HepG2 (cell line): ENCODE data around the gene MTFR1L. TPM values are rescaled to one million over a fixed set of nuclear protein-coding genes. Genes with fewer than 3 reads are reported as not detected.

Source experiments
- AGO2 ChIP-seq: fragments of 200-400 bp; formaldehyde crosslinking; optimal IDR thresholded peaks from 2 replicates; pipeline ENCODE3; 2017; ENCODE audit warnings: mild to moderate bottlenecking, low read depth, low read length, moderate library complexity
- BORCS8-MEF2B ChIP-seq: sonication (generic); formaldehyde crosslinking; IDR thresholded peaks from 2 replicates; pipeline ENCODE4 v1.8.0; 2022; ENCODE audit warnings: mild to moderate bottlenecking, missing genetic modification reagents
- BRCA1 ChIP-seq: sonication (generic); formaldehyde crosslinking; IDR thresholded peaks from 2 replicates; pipeline ENCODE4 v1.4.0; 2020; ENCODE audit warnings: missing genetic modification reagents
- CENPX ChIP-seq: sonication (generic); formaldehyde crosslinking; IDR thresholded peaks from 2 replicates; pipeline ENCODE4 v1.9.0; 2021; ENCODE audit warnings: mild to moderate bottlenecking, missing genetic modification reagents, moderate library complexity
- DMTF1 ChIP-seq: sonication (generic); formaldehyde crosslinking; IDR thresholded peaks from 2 replicates; pipeline ENCODE4 v1.4.0; 2020; ENCODE audit warnings: mild to moderate bottlenecking, missing genetic modification reagents
- EP300 ChIP-seq, 3 experiments: sonication (generic) in 1 of 3; formaldehyde crosslinking in 1 of 3; IDR thresholded peaks; 2 replicates each; pipeline versions ENCODE4 v1.5.1 to v1.6.1; 2011 to 2020; ENCODE audit warnings: low read depth in 2 of 3, low read length in 2 of 3, borderline replicate concordance in 1 of 3, improper control_type of control experiment in 1 of 3, mild to moderate bottlenecking in 1 of 3, missing genetic modification reagents in 1 of 3, moderate library complexity in 1 of 3
- MAFK ChIP-seq, 2 experiments: IDR thresholded peaks in 1 of 2; conservative IDR thresholded peaks in 1 of 2; 2 replicates each; pipeline ENCODE4 v1.6.1; 2011; ENCODE audit warnings: improper control_type of control experiment in 2 of 2, low read length in 2 of 2
- MIER2 ChIP-seq: IDR thresholded peaks from 2 replicates; pipeline ENCODE4 v1.6.1; 2016; ENCODE audit warnings: missing biosample characterization, missing genetic modification reagents
- MTF1 ChIP-seq: sonication (generic); formaldehyde crosslinking; IDR thresholded peaks from 2 replicates; pipeline ENCODE4 v1.5.0; 2020; ENCODE audit warnings: missing genetic modification reagents
- MTF2 ChIP-seq: sonication (generic); formaldehyde crosslinking; IDR thresholded peaks from 2 replicates; pipeline ENCODE4 v1.5.0; 2020; ENCODE audit warnings: missing genetic modification reagents, borderline replicate concordance
- NFE2 ChIP-seq: sonication (generic); formaldehyde crosslinking; IDR thresholded peaks from 2 replicates; pipeline ENCODE4 v1.4.0; 2020; ENCODE audit warnings: missing genetic modification reagents
- PAF1 ChIP-seq: IDR thresholded peaks from 2 replicates; pipeline ENCODE4 v1.6.1; 2016; ENCODE audit warnings: missing genetic modification reagents, missing compliant biosample characterization
- POLR2A ChIP-seq, 2 experiments: IDR thresholded peaks; 2 replicates each; pipeline ENCODE4 v1.6.1; 2011; ENCODE audit warnings: low read depth in 2 of 2, low read length in 2 of 2, mild to moderate bottlenecking in 1 of 2, moderate library complexity in 1 of 2; ENCODE audit not compliant: insufficient read depth in 1 of 2
- REL ChIP-seq: sonication (generic); formaldehyde crosslinking; conservative IDR thresholded peaks from 2 replicates; pipeline ENCODE4 v1.8.0; 2022; ENCODE audit warnings: mild to moderate bottlenecking, missing genetic modification reagents, moderate library complexity
- RFXANK ChIP-seq: IDR thresholded peaks from 2 replicates; pipeline ENCODE4 v1.6.1; 2016
- SNAI1 ChIP-seq: sonication (generic); formaldehyde crosslinking; IDR thresholded peaks from 2 replicates; pipeline ENCODE4 v1.5.0; 2020; ENCODE audit warnings: mild to moderate bottlenecking, missing genetic modification reagents, borderline replicate concordance
- TGIF2 ChIP-seq: IDR thresholded peaks from 2 replicates; pipeline ENCODE4 v1.6.1; 2016; ENCODE audit warnings: control low read depth, missing compliant biosample characterization
- ZBTB8A ChIP-seq: sonication (generic); formaldehyde crosslinking; IDR thresholded peaks from 2 replicates; pipeline ENCODE4 v1.4.0; 2020; ENCODE audit warnings: mild to moderate bottlenecking, low read depth, missing genetic modification reagents, borderline replicate concordance
- ZEB1 ChIP-seq: IDR thresholded peaks from 2 replicates; pipeline ENCODE4 v1.6.1; 2012; ENCODE audit warnings: mild to moderate bottlenecking, low read depth, inconsistent platforms; ENCODE audit not compliant: insufficient replicate concordance
- ZFP36L1 ChIP-seq: sonication (generic); formaldehyde crosslinking; IDR thresholded peaks from 2 replicates; pipeline ENCODE4 v1.8.0; 2022; ENCODE audit warnings: mild to moderate bottlenecking, missing genetic modification reagents, moderate library complexity
- ZNF354B ChIP-seq: sonication (generic); formaldehyde crosslinking; IDR thresholded peaks from 2 replicates; pipeline ENCODE4 v1.8.0; 2022; ENCODE audit warnings: mild to moderate bottlenecking, missing genetic modification reagents
- ZNF496 ChIP-seq: sonication (generic); formaldehyde crosslinking; IDR thresholded peaks from 2 replicates; pipeline ENCODE4 v1.8.1; 2023; ENCODE audit warnings: mild to moderate bottlenecking, moderate library complexity, missing genetic modification reagents; ENCODE audit not compliant: insufficient replicate concordance
- ZNF562 ChIP-seq: sonication (generic); formaldehyde crosslinking; IDR thresholded peaks from 2 replicates; pipeline ENCODE4 v1.8.0; 2022; ENCODE audit warnings: missing genetic modification reagents, borderline replicate concordance
- ZNF704 ChIP-seq: sonication (generic); formaldehyde crosslinking; IDR thresholded peaks from 2 replicates; pipeline ENCODE4 v1.8.1; 2023; ENCODE audit warnings: mild to moderate bottlenecking, inconsistent platforms, moderate library complexity, missing genetic modification reagents, borderline replicate concordance
- ZNF709 ChIP-seq: sonication (generic); formaldehyde crosslinking; IDR thresholded peaks from 2 replicates; pipeline ENCODE4 v1.5.0; 2020; ENCODE audit warnings: mild to moderate bottlenecking, missing genetic modification reagents
- ZNF816 ChIP-seq: sonication (generic); formaldehyde crosslinking; IDR thresholded peaks from 2 replicates; pipeline ENCODE4 v1.8.0; 2022; ENCODE audit warnings: missing genetic modification reagents, mild to moderate bottlenecking, borderline replicate concordance
- ZNF83 ChIP-seq: sonication (generic); formaldehyde crosslinking; IDR thresholded peaks from 2 replicates; pipeline ENCODE4 v1.4.0; 2020; ENCODE audit warnings: missing genetic modification reagents, mild to moderate bottlenecking, borderline replicate concordance
- ZSCAN29 ChIP-seq: sonication (generic); formaldehyde crosslinking; conservative IDR thresholded peaks from 2 replicates; pipeline ENCODE4 v1.4.0; 2020; ENCODE audit warnings: mild to moderate bottlenecking, missing genetic modification reagents
- polyA plus RNA-seq, 8 experiments: library from polyadenylated mRNA; depleted of rRNA in 3 of 8; stranded (reverse) in 7 of 8; unstranded in 1 of 8; fragments of >200 nt; fragmentation: Illumina TruSeq in 4 of 8; extraction: Trizol in 4 of 8; gene quantifications; 2 replicates each; pipeline versions ENCODE4 v1.2.1 to v1.2.3, GENCODE V29; 2011 to 2016; ENCODE audit warnings: low read depth in 4 of 8, missing spikeins in 1 of 8, mixed read lengths in 1 of 8; ENCODE audit not compliant: insufficient read depth in 1 of 8
- total RNA-seq, 5 experiments: library from RNA; depleted of rRNA; stranded (reverse); fragments of >200 nt; fragmentation: Illumina TruSeq; extraction: Trizol; gene quantifications; 2 replicates each; pipeline ENCODE4 v1.2.3, GENCODE V29; 2016; ENCODE audit warnings: low read depth in 1 of 5

MTFR1L gene
- total and polyA plus RNA-seq, 2 of the 13 experiments (the other 11 are each of a cell fraction or from before 2014, with no cell fraction given) = 38.0 to 55.7 TPM

- TF ChIP-seq ZNF496 = no peak
- 0 out of 4 replicates have a peak, but pooled peaks of 1 of the 2 experiments have one; percentile 10 for TF ChIP-seq EP300 (IDR thresholded peaks at IDR 0.05; ENCODE audit: low read depth in 2 of 2, low read length in 2 of 2)
- TF ChIP-seq EP300 (CRISPR knock-in tag; IDR thresholded peaks at IDR 0.05; ENCODE audit: borderline replicate concordance) = no peak; the same call in 1 of the 2 replicates
- peak; percentile 88; the same call in 1 of the 2 replicates for TF ChIP-seq ZNF354B
- TF ChIP-seq RFXANK (CRISPR knock-in tag) = no peak
- no peak for TF ChIP-seq ZEB1
- TF ChIP-seq ZBTB8A (CRISPR knock-in tag) = peak; percentile 74; the same call in 1 of the 2 replicates
- no peak for TF ChIP-seq MAFK (conservative IDR thresholded peaks at IDR 0.05 in 1 of 2, IDR thresholded peaks at IDR 0.05 in 1 of 2; ENCODE audit: low read length in 2 of 2)
- peak in 1 of 2 experiments; percentile 60; a peak in 3 of 4 replicates for TF ChIP-seq POLR2A (IDR thresholded peaks at IDR 0.05; ENCODE audit: insufficient read depth in 1 of 2, low read depth in 2 of 2, low read length in 2 of 2)
- peak; percentile 57; the same call in 1 of the 2 replicates for TF ChIP-seq ZNF562
- peak; percentile 34 for TF ChIP-seq AGO2
- TF ChIP-seq CENPX (CRISPR knock-in tag) = no peak
- TF ChIP-seq NFE2 = no peak
- peak; percentile 57; the same call in 1 of the 2 replicates for TF ChIP-seq MTF1
- no peak for TF ChIP-seq ZFP36L1 (CRISPR knock-in tag)
- no peak for TF ChIP-seq SNAI1
- peak; percentile 71; the same call in 1 of the 2 replicates for TF ChIP-seq REL (CRISPR knock-in tag)
- 0 out of 2 replicates have a peak, but pooled peaks have one; percentile 86 for TF ChIP-seq ZSCAN29
- TF ChIP-seq ZNF83 (CRISPR knock-in tag) = no peak
- TF ChIP-seq ZNF709 = peak; percentile 73; the same call in 1 of the 2 replicates
- no peak for TF ChIP-seq ZNF704 (CRISPR knock-in tag)
- TF ChIP-seq BORCS8-MEF2B (CRISPR knock-in tag) = peak; percentile 98
- TF ChIP-seq BRCA1 = no peak; the same call in 1 of the 2 replicates
- TF ChIP-seq MIER2 (CRISPR knock-in tag) = no peak
- TF ChIP-seq ZNF816 (CRISPR knock-in tag) = peak; percentile 30; the same call in 1 of the 2 replicates
- TF ChIP-seq PAF1 (CRISPR knock-in tag) = no peak
- no peak for TF ChIP-seq MTF2 (CRISPR knock-in tag)
- TF ChIP-seq TGIF2 (CRISPR knock-in tag) = peak; percentile 37; the same call in 1 of the 2 replicates
- no peak for TF ChIP-seq DMTF1 (CRISPR knock-in tag)
Observed at GRCh38 chr1:25875154-25875855, 55.6 kb downstream of the MTFR1L start, which contains the start of gene PAQR7 (continued).
